Daoy (cell line): ENCODE results near the gene TCAP. TPM values are rescaled to one million over a fixed set of nuclear protein-coding genes. Genes with fewer than 3 reads are reported as not detected.

Source experiments
- DNase-seq: peaks from one replicate; pipeline ENCODE4 v3.0.0-alpha.2; 2015; ENCODE audit warnings: low read depth
- total RNA-seq: library from RNA; depleted of rRNA; stranded (reverse); fragments of >200 nt; shearing (Covaris generic); gene quantifications from 2 replicates; pipeline ENCODE4 v1.2.3, GENCODE V29; 2014; rRNA removed

Gene TCAP
- not detected in 2 replicates for total RNA-seq

- no peak for DNase-seq
These were observed at the start of gene TCAP for GRCh38 chr17:39664581-39665561. Gene TCAP, plus strand, starts transcription at chr17:39665349. Its CDS starts 11 bp downstream, at chr17:39665360.

- no peak for DNase-seq
These were observed 49.7 kb upstream of the TCAP start for GRCh38 chr17:39615434-39615833.

- DNase-seq, result no peak
These were observed 48.1 kb upstream of the TCAP start for GRCh38 chr17:39617100-39617445.

- peak; percentile 77 for DNase-seq
These were observed 47.5 kb upstream of the TCAP start for GRCh38 chr17:39617446-39618245.

GRCh38 chr17:39618246-39618913 is 46.8 kb upstream of the TCAP start:
- no peak for DNase-seq

GRCh38 chr17:39618956-39619785 is 46.0 kb upstream of the TCAP start:
- DNase-seq, result no peak

- DNase-seq, result no peak
These were observed 45.4 kb upstream of the TCAP start for GRCh38 chr17:39619786-39620101.

- peak; percentile 73 for DNase-seq
These were observed 43.4 kb upstream of the TCAP start for GRCh38 chr17:39621523-39622379.

GRCh38 chr17:39622380-39623006 is 42.7 kb upstream of the TCAP start:
- no peak for DNase-seq

GRCh38 chr17:39623356-39623950 is 41.7 kb upstream of the TCAP start:
- DNase-seq, result peak; percentile 66

- DNase-seq, result no peak
These were observed 40.8 kb upstream of the TCAP start for GRCh38 chr17:39624313-39624712.

- no peak for DNase-seq
These were observed 39.9 kb upstream of the TCAP start for GRCh38 chr17:39625198-39625785.

- no peak for DNase-seq
These were observed 38.7 kb upstream of the TCAP start, which contains the start of gene PPP1R1B for GRCh38 chr17:39626171-39627046. Gene PPP1R1B, plus strand, starts transcription at chr17:39626952. Its CDS starts 441 bp downstream, at chr17:39627393.

- DNase-seq, result no peak
These were observed 38.0 kb upstream of the TCAP start for GRCh38 chr17:39627047-39627711.

- no peak for DNase-seq
These were observed 37.2 kb upstream of the TCAP start for GRCh38 chr17:39627712-39628516.

- no peak for DNase-seq
These were observed 36.3 kb upstream of the TCAP start for GRCh38 chr17:39628655-39629493.
